NCI-H2196 (cell line): ENCODE data around the gene C20orf141.
"Not testable (repeated sequence)": the region's sequence is repeated elsewhere in the genome, so short reads cannot be mapped to it uniquely, and the experiment has no call there.

Experiments
- DNase-seq: peaks from one replicate; lab custom pipeline; 2025; ENCODE audit not compliant: unreplicated experiment; lab: John Stamatoyannopoulos, UW

Gene C20orf141

GRCh38 chr20:2814587-2815051, at the start of gene C20orf141:
TSS of gene C20orf141 (plus strand) at chr20:2814987. CDS start at chr20:2815185, 198 bp downstream.
- DNase-seq = no peak

- DNase-seq = peak; percentile 86
Observed at GRCh38 chr20:2767768-2768631, 46.8 kb upstream of the C20orf141 start.

- no peak for DNase-seq
Observed at GRCh38 chr20:2768632-2769015, 46.2 kb upstream of the C20orf141 start.

- DNase-seq = not testable (repeated sequence)
Observed at GRCh38 chr20:2770091-2770490, 44.7 kb upstream of the C20orf141 start.

GRCh38 chr20:2771631-2772080, 43.1 kb upstream of the C20orf141 start:
- DNase-seq = no peak

GRCh38 chr20:2773812-2774211, 41.0 kb upstream of the C20orf141 start:
- no peak for DNase-seq

- DNase-seq = no peak
Observed at GRCh38 chr20:2775139-2775538, 39.6 kb upstream of the C20orf141 start.

- no peak for DNase-seq
Observed at GRCh38 chr20:2778602-2779321, 36.0 kb upstream of the C20orf141 start.

- no peak for DNase-seq
Observed at GRCh38 chr20:2780948-2781347, 33.8 kb upstream of the C20orf141 start.

GRCh38 chr20:2783908-2784566, 30.8 kb upstream of the C20orf141 start:
- DNase-seq = no peak

- no peak for DNase-seq
Observed at GRCh38 chr20:2793471-2793870, 21.3 kb upstream of the C20orf141 start.

- DNase-seq = no peak
Observed at GRCh38 chr20:2794202-2794748, 20.5 kb upstream of the C20orf141 start.

- peak; percentile 9 for DNase-seq
Observed at GRCh38 chr20:2794866-2795447, 19.8 kb upstream of the C20orf141 start.

GRCh38 chr20:2795451-2795850, 19.3 kb upstream of the C20orf141 start:
- no peak for DNase-seq

- DNase-seq = no peak
Observed at GRCh38 chr20:2796011-2796660, 18.7 kb upstream of the C20orf141 start.

GRCh38 chr20:2797136-2797983, 17.4 kb upstream of the C20orf141 start:
- DNase-seq = no peak

- DNase-seq = no peak
Observed at GRCh38 chr20:2798095-2798805, 16.5 kb upstream of the C20orf141 start.

- DNase-seq = peak; percentile 34
Observed at GRCh38 chr20:2798814-2799213, 16.0 kb upstream of the C20orf141 start.

- DNase-seq = no peak
Observed at GRCh38 chr20:2799271-2799670, 15.5 kb upstream of the C20orf141 start.
